ENCODE data around the gene NRG2. TPM values are rescaled to one million over a fixed set of nuclear protein-coding genes. Genes with fewer than 3 reads are reported as not detected.

The NRG2 gene
- total and polyA plus RNA-seq, 2 of the 4 experiments (the other 2 are of a cell fraction), result 0.18 TPM; not detected in 1

DNA sequence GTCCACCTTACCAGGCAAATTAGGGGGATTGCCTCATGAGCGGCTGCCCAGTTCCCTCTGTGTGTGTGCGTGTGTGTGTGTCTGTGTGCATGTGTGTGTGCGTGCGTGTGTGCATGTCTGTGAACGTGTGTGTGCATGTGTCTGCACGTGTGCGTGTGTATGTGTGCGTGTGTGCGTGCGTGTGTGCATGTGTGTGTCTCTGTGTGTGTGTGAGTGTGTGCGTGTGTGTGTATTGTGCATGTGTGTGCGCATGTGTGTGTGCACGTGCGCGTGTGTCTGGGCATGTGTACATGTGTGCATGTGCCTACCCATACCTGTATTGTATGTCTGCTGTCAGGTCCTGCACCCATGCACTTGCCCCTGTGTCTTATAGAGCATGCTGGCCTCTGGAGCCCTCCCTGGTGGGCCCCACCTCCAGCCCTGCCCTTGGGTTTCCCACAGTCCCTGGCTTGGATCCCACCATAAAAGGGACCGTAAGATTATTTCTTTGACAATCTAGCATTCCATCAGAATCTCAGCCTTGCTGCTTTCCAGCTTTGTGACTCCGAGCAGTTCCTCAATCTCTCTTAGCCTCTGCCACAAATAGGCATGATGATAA lies 238.2 kb downstream of the NRG2 start:
- Histone ChIP-seq H3K4me1 (ENCODE audit: control insufficient read depth, insufficient read depth, low read length) (no peaks in the 10 kb centered on the region), H3K9me3 (ENCODE audit: control insufficient read depth, insufficient read depth, low read length) (no peaks in the 10 kb centered on the region), H3K27ac (ENCODE audit: insufficient read depth, low read length) (no peak overlapping the region), H3K4me3 (ENCODE audit: insufficient read depth, low read depth, low read length) (no peak overlapping the region), H3K14ac (replicated peaks; ENCODE audit: low read depth, low read length) (no peak overlapping the region), H3K79me1 (ENCODE audit: low read depth in 1 of 2, low read length in 2 of 2) (no peaks in the 10 kb centered on the region), H2AFZ (replicated peaks; ENCODE audit: low read length, poor library complexity) (no peak overlapping the region), H3K9ac (ENCODE audit: low read depth, low read length) (no peak overlapping the region), H4K5ac (ENCODE audit: low read depth, low read length) (no peak overlapping the region), H2AK9ac (replicated peaks; ENCODE audit: low read depth, low read length, poor library complexity) (no peak overlapping the region), H3K4me2 (ENCODE audit: low read depth, low read length) (no peak overlapping the region), H2AK5ac (ENCODE audit: low read depth, low read length) (no peak overlapping the region), H2BK120ac (ENCODE audit: low read depth, low read length) (no peak overlapping the region), H3K23ac (ENCODE audit: low read depth, low read length) (no peak overlapping the region), H4K91ac (ENCODE audit: insufficient read depth, low read depth, low read length) (no peak overlapping the region), H3K27me3 (ENCODE audit: control insufficient read depth, insufficient read depth, low read length) (peaks cover 53% of the 10 kb centered on the region), H3K56ac (ENCODE audit: extremely low read depth, insufficient read depth, low read length) (no peak overlapping the region), H2BK5ac (ENCODE audit: low read depth, low read length, poor library complexity, severe bottlenecking) (no peak overlapping the region), H3K9me1 (ENCODE audit: insufficient read depth, low read length) (peaks cover 2% of the 10 kb centered on the region; the same call in 1 of the 2 replicates), H3K4ac (ENCODE audit: low read depth, low read length) (no peak overlapping the region), H2BK20ac (ENCODE audit: low read depth, low read length) (no peak overlapping the region), H4K8ac (ENCODE audit: low read depth in 2 of 2, low read length in 2 of 2) (no peak overlapping the region), H3K36me3 (ENCODE audit: control insufficient read depth, insufficient read depth, low read length) (no peaks in the 10 kb centered on the region), H2BK15ac (ENCODE audit: low read depth, low read length) (no peak overlapping the region), H3K18ac (ENCODE audit: low read depth, low read length) (no peak overlapping the region), H4K20me1 (ENCODE audit: insufficient read depth, low read length) (no peaks in the 10 kb centered on the region)
- BruUV-seq (replicated peaks), result no TSS peak
- intact Hi-C loops (cut with micrococcal nuclease), result loop anchor here (5.0 kb wide), 1 partner anchor 37 kb away; no protein-coding TSS in a partner anchor
- in situ Hi-C loops (cut with MboI; ENCODE audit: low sequenced_read_pairs), result no loop called here
- WGBS, 2 experiments (ENCODE audit: extremely low coverage in 2 of 2, insufficient read length in 1 of 2), result 85% methylated on average over 10 of the region's 17 CpGs; no CpG with 5 or more reads in 1 of the 2 experiments
- ATAC-seq (ENCODE audit: low read depth) (no peak), DNase-seq (no peak)
- TF ChIP-seq NFE2L2 (IDR thresholded peaks at IDR 0.05; ENCODE audit: low read depth, low read length), result no peak
- TF ChIP-seq FOS (IDR thresholded peaks at IDR 0.05; ENCODE audit: low read depth, low read length), result no peak
- no peak for TF ChIP-seq CHD1 (IDR thresholded peaks at IDR 0.05; ENCODE audit: low read depth, low read length)
- no peak for TF ChIP-seq MXI1 (IDR thresholded peaks at IDR 0.05; ENCODE audit: borderline replicate concordance, low read depth, low read length)
- TF ChIP-seq POLR2A (IDR thresholded peaks at IDR 0.05; ENCODE audit: low read depth, low read length), result no peak
- dilution Hi-C loops (cut with HindIII; ENCODE audit: low sequenced_read_pairs, unreplicated experiment), result no loop called here
- CTCF ChIA-PET, result no interaction called here
- POLR2A ChIA-PET (ENCODE audit: unreplicated experiment), result no interaction called here

Data from IMR-90 (cell line).